Neural cell (in vitro differentiated cells): ENCODE results near the gene MAGEA2. TPM values are rescaled to one million over a fixed set of nuclear protein-coding genes. Genes with fewer than 3 reads are reported as not detected.
"Not testable (repeated sequence)": the region's sequence is repeated elsewhere in the genome, so short reads cannot be mapped to it uniquely, and the experiment has no call there.

Source experiments
- H2AFZ ChIP-seq: fragments of 200-600, 300-800 bp; sonication (generic), shearing (Covaris generic); 2 replicates; pipeline ENCODE4 v1.6.0; 2014; ENCODE audit warnings: low read depth, mild to moderate bottlenecking, antibody characterized with exemption, low read length, moderate library complexity
- H3F3A ChIP-seq: fragments of 200-600 bp; shearing (Covaris generic); 2 replicates; pipeline ENCODE4 v1.6.1; 2016; ENCODE audit warnings: mild to moderate bottlenecking, moderate library complexity, mixed read lengths, antibody characterized with exemption, low read length; ENCODE audit not compliant: insufficient read depth, poor library complexity, severe bottlenecking
- H3K27ac ChIP-seq: fragments of 200-600, 300-800 bp; sonication (generic), shearing (Covaris generic); 2 replicates; pipeline ENCODE4 v1.5.1; 2014; ENCODE audit warnings: mild to moderate bottlenecking, low read length, moderate library complexity
- H3K27me3 ChIP-seq: fragments of 300-800, 200-600 bp; sonication (generic), shearing (Covaris generic); 2 replicates; pipeline ENCODE4 v1.6.0; 2014; ENCODE audit warnings: mild to moderate bottlenecking, low read depth, low read length, moderate library complexity; ENCODE audit not compliant: insufficient read depth
- H3K36me3 ChIP-seq: fragments of 300-800, 200-600 bp; sonication (generic), shearing (Covaris generic); 2 replicates; pipeline ENCODE4 v1.5.1; 2014; ENCODE audit warnings: mild to moderate bottlenecking, antibody characterized with exemption, low read length, moderate library complexity; ENCODE audit not compliant: insufficient read depth
- H3K4me2 ChIP-seq: fragments of 300-800, 200-600 bp; sonication (generic), shearing (Covaris generic); 2 replicates; pipeline ENCODE4 v1.6.0; 2014; ENCODE audit warnings: mild to moderate bottlenecking, low read length
- H3K4me3 ChIP-seq: fragments of 300-800, 200-600 bp; sonication (generic), shearing (Covaris generic); 2 replicates; pipeline ENCODE4 v1.5.1; 2014; ENCODE audit warnings: mild to moderate bottlenecking, low read length, moderate library complexity
- H3K79me2 ChIP-seq: fragments of 200-600 bp; shearing (Covaris generic); replicated peaks from 2 replicates; pipeline ENCODE4 v1.6.0; 2014; ENCODE audit warnings: mild to moderate bottlenecking, low read length, moderate library complexity; ENCODE audit not compliant: insufficient read depth
- H3K9ac ChIP-seq: fragments of 300-800, 200-600 bp; sonication (generic), shearing (Covaris generic); 2 replicates; pipeline ENCODE4 v1.6.1; 2016; ENCODE audit warnings: mild to moderate bottlenecking, low read length, mixed read lengths
- H3K9me2 ChIP-seq: fragments of 200-600 bp; shearing (Covaris generic); 2 replicates; pipeline ENCODE4 v1.6.1; 2016; ENCODE audit warnings: mild to moderate bottlenecking, low read length, mixed read lengths; ENCODE audit not compliant: insufficient read depth
- H3K9me3 ChIP-seq: fragments of 200-600, 300-800 bp; sonication (generic), shearing (Covaris generic); 2 replicates; pipeline ENCODE4 v1.6.1; 2016; ENCODE audit warnings: mild to moderate bottlenecking, mixed run types, low read length, moderate library complexity, mixed read lengths
- H4K20me1 ChIP-seq: fragments of 200-600 bp; shearing (Covaris generic); 2 replicates; pipeline ENCODE4 v1.6.1; 2016; ENCODE audit warnings: mild to moderate bottlenecking, mixed run types; ENCODE audit not compliant: insufficient read depth
- CTCF ChIP-seq: fragments of 450-650 bp; IDR thresholded peaks from 2 replicates; pipeline ENCODE4 v1.5.1; 2014; ENCODE audit warnings: antibody characterized with exemption, mild to moderate bottlenecking, moderate library complexity; ENCODE audit not compliant: poor library complexity, severe bottlenecking
- EP300 ChIP-seq: fragments of 450-650 bp; conservative IDR thresholded peaks from 2 replicates; pipeline ENCODE4 v1.6.1; 2014; ENCODE audit warnings: antibody characterized with exemption, mild to moderate bottlenecking, moderate library complexity; ENCODE audit not compliant: poor library complexity, severe bottlenecking
- EZH2 ChIP-seq: fragments of 200-600, 300-800 bp; shearing (Covaris generic), sonication (generic); IDR thresholded peaks from 2 replicates; pipeline ENCODE4 v1.6.1; 2014; ENCODE audit warnings: antibody characterized with exemption, low read length, borderline replicate concordance, mild to moderate bottlenecking; ENCODE audit not compliant: insufficient read depth, poor library complexity, severe bottlenecking
- MXI1 ChIP-seq: fragments of 450-650 bp; conservative IDR thresholded peaks from 2 replicates; pipeline ENCODE4 v1.6.1; 2014; ENCODE audit warnings: antibody characterized with exemption, mild to moderate bottlenecking; ENCODE audit not compliant: poor library complexity, severe bottlenecking
- POLR2AphosphoS5 ChIP-seq: IDR thresholded peaks from 2 replicates; pipeline ENCODE4 v1.6.1; 2012
- RAD21 ChIP-seq: fragments of 450-650 bp; conservative IDR thresholded peaks from 2 replicates; pipeline ENCODE4 v1.6.1; 2014; ENCODE audit warnings: antibody characterized with exemption, mild to moderate bottlenecking, moderate library complexity
- REST ChIP-seq: IDR thresholded peaks from 2 replicates; pipeline ENCODE4 v1.6.1; 2012; ENCODE audit warnings: borderline replicate concordance
- SMC3 ChIP-seq: fragments of 450-650 bp; conservative IDR thresholded peaks from 2 replicates; pipeline ENCODE4 v1.6.1; 2014; ENCODE audit warnings: antibody characterized with exemption, mild to moderate bottlenecking, moderate library complexity; ENCODE audit not compliant: poor library complexity
- TAF1 ChIP-seq: IDR thresholded peaks from 2 replicates; pipeline ENCODE4 v1.6.1; 2012; ENCODE audit warnings: low read depth
- polyA plus RNA-seq: library from polyadenylated mRNA; depleted of rRNA; stranded (reverse); fragments of >200 nt; gene quantifications from 2 replicates; pipeline ENCODE4 v1.2.3, GENCODE V29; 2014

Gene MAGEA2
- polyA plus RNA-seq, 1 donor from 2014 or later = 1.6 TPM

GRCh38 chrX:152735860-152736511 is 17.7 kb downstream of the MAGEA2 start:
- Histone ChIP-seq H3F3A (no peaks in the 10 kb centered on the region), H3K27me3 (no peaks in the 10 kb centered on the region), H3K4me3 (no peak overlapping the region), H2AFZ (no peak overlapping the region), H3K36me3 (no peaks in the 10 kb centered on the region), H3K79me2 (no peaks in the 10 kb centered on the region), H3K4me2 (no peak overlapping the region), H3K9ac (no peak overlapping the region), H3K9me3 (no peaks in the 10 kb centered on the region), H4K20me1 (no peaks in the 10 kb centered on the region), H3K27ac (no peak overlapping the region), H3K9me2 (no peaks in the 10 kb centered on the region)
- TF ChIP-seq SMC3 = no peak
- TF ChIP-seq POLR2AphosphoS5 = no peak
- TF ChIP-seq EZH2 = no peak
- TF ChIP-seq REST = no peak
- no peak for TF ChIP-seq CTCF
- no peak for TF ChIP-seq EP300
- no peak for TF ChIP-seq RAD21
- TF ChIP-seq TAF1 = no peak

- no peak overlapping the region for H3K27ac ChIP-seq
- H3F3A ChIP-seq = no peaks in the 10 kb centered on the region
- no peaks in the 10 kb centered on the region for H3K36me3 ChIP-seq
- no peaks in the 10 kb centered on the region for H3K79me2 ChIP-seq
- no peaks in the 10 kb centered on the region for H3K9me3 ChIP-seq
- H2AFZ ChIP-seq = no peak overlapping the region
- TF ChIP-seq MXI1 (no peak), EP300 (no peak), REST (no peak), EZH2 (no peak), POLR2AphosphoS5 (no peak), SMC3 (no peak), RAD21 (no peak), CTCF (no peak), TAF1 (no peak)
- no peak overlapping the region for H3K4me2 ChIP-seq
- H4K20me1 ChIP-seq = no peaks in the 10 kb centered on the region
- H3K4me3 ChIP-seq = no peak overlapping the region
- no peaks in the 10 kb centered on the region for H3K9me2 ChIP-seq
- no peak overlapping the region for H3K9ac ChIP-seq
- H3K27me3 ChIP-seq = no peaks in the 10 kb centered on the region
Observed at GRCh38 chrX:152735101-152735500, 18.5 kb downstream of the MAGEA2 start.

- H3K4me3 ChIP-seq, H3K27ac ChIP-seq, H3K27me3 ChIP-seq, H2AFZ ChIP-seq, H3K79me2 ChIP-seq, H3F3A ChIP-seq, H3K4me2 ChIP-seq, H3K9me2 ChIP-seq, H4K20me1 ChIP-seq, H3K9me3 ChIP-seq, H3K9ac ChIP-seq, H3K36me3 ChIP-seq: not testable (repeated sequence)
Observed at GRCh38 chrX:152734143-152734858, 19.3 kb downstream of the MAGEA2 start.
